ENCODE results near the gene KRT15. TPM values are rescaled to one million over a fixed set of nuclear protein-coding genes. Genes with fewer than 3 reads are reported as not detected.

Gene KRT15
- polyA plus RNA-seq, 1 donor (not counting 4 experiments of a cell fraction or from before 2014, with no cell fraction given) = 729 TPM

- H3K4me1 ChIP-seq (ENCODE audit: control insufficient read depth, extremely low read depth, insufficient read depth, low read length) = peaks cover 35% of the 10 kb centered on the region
- H4K20me1 ChIP-seq (ENCODE audit: control insufficient read depth, extremely low read depth, insufficient read depth, low read length) = no peaks in the 10 kb centered on the region
- no peak for DNase-seq (ENCODE audit: low read depth, low spot score)
- no peaks in the 10 kb centered on the region for H3K9me3 ChIP-seq (ENCODE audit: control insufficient read depth, low read depth, low read length)
- H3K9ac ChIP-seq (ENCODE audit: control insufficient read depth, extremely low read depth, insufficient read depth, low read length) = no peak overlapping the region
- no peak overlapping the region for H2AFZ ChIP-seq (ENCODE audit: control insufficient read depth, low read length)
- no peak for TF ChIP-seq EZH2 (IDR thresholded peaks at IDR 0.05; ENCODE audit: low read length)
- TF ChIP-seq CTCF (optimal IDR thresholded peaks at IDR 0.05 in 1 of 3, IDR thresholded peaks at IDR 0.05 in 1 of 3, conservative IDR thresholded peaks at IDR 0.05 in 1 of 3; ENCODE audit: extremely low read depth in 1 of 3, insufficient read depth in 2 of 3, low read length in 3 of 3) = no peak
- H3K79me2 ChIP-seq (ENCODE audit: control insufficient read depth, insufficient read depth, low read length) = no peaks in the 10 kb centered on the region
- H3K4me3 ChIP-seq (ENCODE audit: control insufficient read depth in 2 of 3, extremely low read depth in 1 of 3, insufficient read depth in 2 of 3, low read depth in 1 of 3, low read length in 3 of 3) = no peak overlapping the region
- dilution Hi-C loops (cut with MboI; ENCODE audit: extremely low pct_ligation_motif_present, low sequenced_read_pairs) = no loop called here
- H3K4me2 ChIP-seq (ENCODE audit: control insufficient read depth, extremely low read depth, insufficient read depth, low read depth, low read length) = no peak overlapping the region
- H3K9me1 ChIP-seq (ENCODE audit: control insufficient read depth, extremely low read depth, insufficient read depth, low read length) = no peaks in the 10 kb centered on the region
- H3K27ac ChIP-seq (ENCODE audit: control insufficient read depth, insufficient read depth, low read length) = no peak overlapping the region
- no peak for FAIRE-seq
- no peaks in the 10 kb centered on the region for H3K27me3 ChIP-seq (ENCODE audit: control insufficient read depth, extremely low read depth, insufficient read depth, low read length)
- H3K36me3 ChIP-seq (ENCODE audit: control insufficient read depth in 2 of 2, extremely low read depth in 1 of 2, insufficient read depth in 2 of 2, low read length in 2 of 2) = no peaks in the 10 kb centered on the region
Measured at GRCh38 chr17:41545829-41546410, 27.2 kb upstream of the KRT15 start.

- TF ChIP-seq CTCF (optimal IDR thresholded peaks at IDR 0.05 in 1 of 3, IDR thresholded peaks at IDR 0.05 in 1 of 3, conservative IDR thresholded peaks at IDR 0.05 in 1 of 3; ENCODE audit: extremely low read depth in 1 of 3, insufficient read depth in 2 of 3, low read length in 3 of 3) = no peak
- no peak for TF ChIP-seq EZH2 (IDR thresholded peaks at IDR 0.05; ENCODE audit: low read length)
- Histone ChIP-seq H3K9ac (ENCODE audit: control insufficient read depth, extremely low read depth, insufficient read depth, low read length) (no peak overlapping the region), H3K79me2 (ENCODE audit: control insufficient read depth, insufficient read depth, low read length) (no peaks in the 10 kb centered on the region), H3K27ac (ENCODE audit: control insufficient read depth, insufficient read depth, low read length) (no peak overlapping the region), H3K27me3 (ENCODE audit: control insufficient read depth, extremely low read depth, insufficient read depth, low read length) (no peaks in the 10 kb centered on the region), H4K20me1 (ENCODE audit: control insufficient read depth, extremely low read depth, insufficient read depth, low read length) (no peaks in the 10 kb centered on the region), H3K4me1 (ENCODE audit: control insufficient read depth, extremely low read depth, insufficient read depth, low read length) (peaks cover 43% of the 10 kb centered on the region), H3K4me2 (ENCODE audit: control insufficient read depth, extremely low read depth, insufficient read depth, low read depth, low read length) (no peak overlapping the region), H3K9me1 (ENCODE audit: control insufficient read depth, extremely low read depth, insufficient read depth, low read length) (no peaks in the 10 kb centered on the region), H3K4me3 (ENCODE audit: control insufficient read depth in 2 of 3, extremely low read depth in 1 of 3, insufficient read depth in 2 of 3, low read depth in 1 of 3, low read length in 3 of 3) (no peak overlapping the region), H3K36me3 (ENCODE audit: control insufficient read depth in 2 of 2, extremely low read depth in 1 of 2, insufficient read depth in 2 of 2, low read length in 2 of 2) (no peaks in the 10 kb centered on the region), H2AFZ (ENCODE audit: control insufficient read depth, low read length) (no peak overlapping the region), H3K9me3 (ENCODE audit: control insufficient read depth, low read depth, low read length) (no peaks in the 10 kb centered on the region)
- DNase-seq (ENCODE audit: low read depth, low spot score) = no peak
- FAIRE-seq = no peak
- dilution Hi-C loops (cut with MboI; ENCODE audit: extremely low pct_ligation_motif_present, low sequenced_read_pairs) = no loop called here
Measured at GRCh38 chr17:41544935-41545334, 26.2 kb upstream of the KRT15 start.
